Activated CD8-positive, alpha-beta memory T cell treated with anti-CD3 and anti-CD28 coated beads, Interleukin-2, amount 50 U/mL, for 24 hours (primary cell): ENCODE results near the gene TRIO.
"Not testable (repeated sequence)": the region's sequence is repeated elsewhere in the genome, so short reads cannot be mapped to it uniquely, and the experiment has no call there.

Experiments
- DNase-seq: peaks from one replicate; pipeline ENCODE4 v3.0.0-alpha.2; 2020; ENCODE audit errors: extremely low read depth

Gene TRIO

GRCh38 chr5:14186059-14186830 is 43.1 kb downstream of the TRIO start:
- no peak for DNase-seq

- no peak for DNase-seq
These were observed 44.0 kb downstream of the TRIO start for GRCh38 chr5:14187157-14187556.

- DNase-seq, result no peak
These were observed 44.5 kb downstream of the TRIO start for GRCh38 chr5:14187660-14188059.

- no peak for DNase-seq
These were observed 45.6 kb downstream of the TRIO start for GRCh38 chr5:14188778-14189177.

GRCh38 chr5:14189680-14190079 is 46.5 kb downstream of the TRIO start:
- DNase-seq, result no peak

- no peak for DNase-seq
These were observed 47.3 kb downstream of the TRIO start for GRCh38 chr5:14190194-14191164.

GRCh38 chr5:14191325-14191724 is 48.2 kb downstream of the TRIO start:
- DNase-seq, result no peak

- no peak for DNase-seq
These were observed 50.4 kb downstream of the TRIO start for GRCh38 chr5:14193496-14193895.

GRCh38 chr5:14195588-14195987 is 52.4 kb downstream of the TRIO start:
- no peak for DNase-seq

- DNase-seq, result no peak
These were observed 53.9 kb downstream of the TRIO start for GRCh38 chr5:14197056-14197455.

- no peak for DNase-seq
These were observed 56.8 kb downstream of the TRIO start for GRCh38 chr5:14199902-14200301.

- DNase-seq, result no peak
These were observed 57.3 kb downstream of the TRIO start for GRCh38 chr5:14200312-14200990.

GRCh38 chr5:14201325-14202045 is 58.3 kb downstream of the TRIO start:
- DNase-seq, result no peak

GRCh38 chr5:14202462-14202861 is 59.3 kb downstream of the TRIO start:
- DNase-seq, result no peak

- DNase-seq, result no peak
These were observed 61.0 kb downstream of the TRIO start for GRCh38 chr5:14204011-14204670.

- DNase-seq, result no peak
These were observed 61.7 kb downstream of the TRIO start for GRCh38 chr5:14204785-14205321.

GRCh38 chr5:14206028-14206725 is 63.0 kb downstream of the TRIO start:
- DNase-seq, result no peak

GRCh38 chr5:14207428-14207827 is 64.3 kb downstream of the TRIO start:
- DNase-seq, result not testable (repeated sequence)

- no peak for DNase-seq
These were observed 65.2 kb downstream of the TRIO start for GRCh38 chr5:14208071-14209021.
